Activated CD8-positive, alpha-beta T cell treated with anti-CD3 and anti-CD28 coated beads for 36 hours (primary cell): ENCODE measurements around the gene ARPP21. TPM values are rescaled to one million over a fixed set of nuclear protein-coding genes. Genes with fewer than 3 reads are reported as not detected.

Experiments used
- ATAC-seq: fragments of 200-7000 bp; cut with Tn5 transposase; one replicate; pipeline ENCODE4 v1.10.0; 2021; ENCODE audit warnings: mild to moderate bottlenecking, moderate library complexity
- CTCF ChIA-PET: fragments of 350-600 bp; sonication (Branson Sonifier 250); formaldehyde crosslinking; loops from one replicate; lab custom pipeline; 2021; ENCODE audit warnings: antibody characterized with exemption; lab: Charles Lee
- POLR2A ChIA-PET: fragments of 350-600 bp; sonication (Branson Sonifier 250); formaldehyde crosslinking; loops from one replicate; lab custom pipeline; 2021; ENCODE audit warnings: antibody characterized with exemption; lab: Charles Lee
- DNase-seq: peaks from one replicate; pipeline ENCODE4 v3.0.0-alpha.2; 2020
- H3K27ac Mint-ChIP-seq: one replicate; pipeline ENCODE4 v1.8.0; 2021; ENCODE audit warnings: mild to moderate bottlenecking, mixed read lengths
- H3K27me3 Mint-ChIP-seq: one replicate; pipeline ENCODE4 v1.8.0; 2021; ENCODE audit warnings: mixed read lengths
- H3K36me3 Mint-ChIP-seq: one replicate; pipeline ENCODE4 v1.8.0; 2021; ENCODE audit warnings: low read depth, mixed read lengths
- H3K4me1 Mint-ChIP-seq: one replicate; pipeline ENCODE4 v1.8.0; 2021; ENCODE audit warnings: low read depth, mixed read lengths
- H3K4me3 Mint-ChIP-seq: one replicate; pipeline ENCODE4 v1.8.0; 2021; ENCODE audit warnings: mild to moderate bottlenecking, moderate library complexity, mixed read lengths
- H3K9me3 Mint-ChIP-seq: one replicate; pipeline ENCODE4 v1.8.0; 2021; ENCODE audit warnings: mixed read lengths
- intact Hi-C: fragments of 100-400 bp; cut with micrococcal nuclease; formaldehyde crosslinking; loops from one replicate; pipeline ENCODE4 v1.10.0; 2022
- total RNA-seq, 2 experiments: library from RNA; stranded (reverse); gene quantifications; one replicate each; pipeline ENCODE4 v1.2.3, GENCODE V29; 2021
- TF ChIP-seq, protein P1 (sequence below): fragments of 200-600 bp; IDR thresholded peaks from one replicate; pipeline ENCODE4 v1.8.0; 2022; ENCODE audit warnings: antibody characterized with exemption, mild to moderate bottlenecking

The ARPP21 gene
- total RNA-seq, 2 experiments from 2014 or later: not detected

GRCh38 chr3:35646081-35646480, 6.8 kb downstream of the ARPP21 start:
- H3K36me3 Mint-ChIP-seq: no peaks in the 10 kb centered on the region
- CTCF ChIA-PET: interaction anchor here (1.0 kb wide), 1 partner anchor 17 kb away, joined by 3 read pairs; no protein-coding TSS in a partner anchor

GRCh38 chr3:35647461-35647860, 8.1 kb downstream of the ARPP21 start:
- ChIA-PET CTCF (no interaction called here), POLR2A (no interaction called here)
- intact Hi-C loops: no loop called here
- Mint-ChIP-seq H3K9me3 (no peaks in the 10 kb centered on the region), H3K36me3 (no peaks in the 10 kb centered on the region), H3K27me3 (peaks cover 7% of the 10 kb centered on the region), H3K27ac (no peak overlapping the region), H3K4me3 (no peak overlapping the region), H3K4me1 (no peaks in the 10 kb centered on the region)
- DNase-seq (no peak), ATAC-seq (no peak)
- TF ChIP-seq, protein P1, sequence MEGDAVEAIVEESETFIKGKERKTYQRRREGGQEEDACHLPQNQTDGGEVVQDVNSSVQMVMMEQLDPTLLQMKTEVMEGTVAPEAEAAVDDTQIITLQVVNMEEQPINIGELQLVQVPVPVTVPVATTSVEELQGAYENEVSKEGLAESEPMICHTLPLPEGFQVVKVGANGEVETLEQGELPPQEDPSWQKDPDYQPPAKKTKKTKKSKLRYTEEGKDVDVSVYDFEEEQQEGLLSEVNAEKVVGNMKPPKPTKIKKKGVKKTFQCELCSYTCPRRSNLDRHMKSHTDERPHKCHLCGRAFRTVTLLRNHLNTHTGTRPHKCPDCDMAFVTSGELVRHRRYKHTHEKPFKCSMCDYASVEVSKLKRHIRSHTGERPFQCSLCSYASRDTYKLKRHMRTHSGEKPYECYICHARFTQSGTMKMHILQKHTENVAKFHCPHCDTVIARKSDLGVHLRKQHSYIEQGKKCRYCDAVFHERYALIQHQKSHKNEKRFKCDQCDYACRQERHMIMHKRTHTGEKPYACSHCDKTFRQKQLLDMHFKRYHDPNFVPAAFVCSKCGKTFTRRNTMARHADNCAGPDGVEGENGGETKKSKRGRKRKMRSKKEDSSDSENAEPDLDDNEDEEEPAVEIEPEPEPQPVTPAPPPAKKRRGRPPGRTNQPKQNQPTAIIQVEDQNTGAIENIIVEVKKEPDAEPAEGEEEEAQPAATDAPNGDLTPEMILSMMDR: no peak

More at GRCh38 chr3:35646081-35646480, 6.8 kb downstream of the ARPP21 start:
- no peak for ATAC-seq
- Mint-ChIP-seq H3K27me3 (peaks cover 9% of the 10 kb centered on the region), H3K9me3 (no peaks in the 10 kb centered on the region), H3K4me3 (no peak overlapping the region), H3K4me1 (no peaks in the 10 kb centered on the region), H3K27ac (no peak overlapping the region)
- intact Hi-C loops: no loop called here
- DNase-seq: no peak
- TF ChIP-seq, protein P1: no peak
- POLR2A ChIA-PET: interaction anchor here (0.6 kb wide), 1 partner anchor 74 kb away, joined by 3 read pairs; no protein-coding TSS in a partner anchor

DNA sequence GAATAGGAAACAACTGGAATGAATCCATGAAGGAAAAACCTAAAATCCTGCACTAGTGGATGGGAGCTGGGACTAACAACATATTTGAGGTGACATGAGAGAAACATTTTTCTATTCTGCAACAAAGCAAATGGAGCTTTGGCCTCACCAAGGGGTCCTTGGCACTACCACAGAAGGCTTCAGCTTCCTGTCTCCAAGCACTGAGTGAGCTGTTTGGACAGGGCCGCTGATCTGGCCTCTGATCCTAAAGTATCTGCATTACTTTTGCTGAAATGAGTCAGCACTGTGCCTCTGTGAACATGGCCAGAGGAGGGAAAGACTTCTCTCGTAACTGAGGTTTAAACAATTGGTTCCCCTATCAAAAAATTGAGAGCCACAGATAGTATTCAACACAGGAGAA, 9.0 kb downstream of the ARPP21 start:
- POLR2A ChIA-PET: no interaction called here
- ATAC-seq (no peak), DNase-seq (no peak)
- intact Hi-C loops: no loop called here
- TF ChIP-seq, protein P1: no peak
- no peaks in the 10 kb centered on the region for H3K4me1 Mint-ChIP-seq
- H3K9me3 Mint-ChIP-seq: no peaks in the 10 kb centered on the region
- H3K27ac Mint-ChIP-seq: no peak overlapping the region
- H3K27me3 Mint-ChIP-seq: peaks cover 7% of the 10 kb centered on the region
- CTCF ChIA-PET: no interaction called here
- H3K36me3 Mint-ChIP-seq: no peaks in the 10 kb centered on the region
- no peak overlapping the region for H3K4me3 Mint-ChIP-seq

DNA sequence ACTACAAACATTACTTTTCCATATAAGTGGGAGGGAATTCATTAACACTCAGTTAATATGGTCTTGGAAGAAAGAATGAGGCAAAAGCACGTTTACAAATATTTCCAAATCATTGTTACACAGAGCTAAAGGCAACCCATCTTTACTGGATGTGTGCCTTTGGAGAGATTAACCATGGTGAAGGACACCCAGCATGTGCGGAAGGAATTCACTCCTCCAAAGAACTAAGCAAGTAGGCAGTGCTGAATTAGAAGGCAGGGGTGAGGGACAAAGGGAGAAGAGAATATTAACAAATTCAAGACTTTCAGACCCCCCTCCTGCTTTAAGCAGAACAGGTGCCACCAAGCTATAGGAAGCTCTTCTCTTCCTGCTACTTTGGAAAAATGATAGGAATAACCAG, 10.1 kb downstream of the ARPP21 start:
- ChIA-PET POLR2A (no interaction called here), CTCF (no interaction called here)
- H3K9me3 Mint-ChIP-seq: no peaks in the 10 kb centered on the region
- TF ChIP-seq, protein P1: no peak
- ATAC-seq (no peak), DNase-seq (no peak)
- intact Hi-C loops: no loop called here
- H3K4me3 Mint-ChIP-seq: no peak overlapping the region
- H3K27ac Mint-ChIP-seq: no peak overlapping the region
- H3K36me3 Mint-ChIP-seq: no peaks in the 10 kb centered on the region
- H3K4me1 Mint-ChIP-seq: peaks cover under 1% of the 10 kb centered on the region
- peaks cover 4% of the 10 kb centered on the region for H3K27me3 Mint-ChIP-seq

DNA sequence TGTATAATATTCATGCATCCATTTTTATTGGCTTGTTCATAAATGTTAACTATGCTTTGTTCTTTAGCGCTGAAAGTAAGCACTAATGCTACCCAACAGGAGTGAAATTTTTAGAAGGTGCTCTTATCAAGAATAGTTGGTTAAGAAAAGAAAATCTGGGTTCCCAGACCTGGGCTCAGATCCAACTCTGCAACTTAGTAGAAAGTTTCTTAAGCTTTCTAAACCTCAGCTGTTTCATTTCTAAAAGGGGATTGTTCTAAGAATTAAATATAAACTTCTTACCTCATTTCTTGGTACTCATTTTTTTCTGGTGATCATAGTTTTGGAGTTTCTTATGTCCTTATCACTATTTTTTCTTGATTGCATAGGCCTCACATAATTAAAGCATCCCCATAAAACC, 12.1 kb downstream of the ARPP21 start:
- TF ChIP-seq, protein P1: no peak
- CTCF ChIA-PET: no interaction called here

More for the DNA sequence above, 12.1 kb downstream of the ARPP21 start:
- H3K4me1 Mint-ChIP-seq: peaks cover 2% of the 10 kb centered on the region
- intact Hi-C loops: no loop called here
- POLR2A ChIA-PET: no interaction called here
- no peak overlapping the region for H3K4me3 Mint-ChIP-seq
- H3K9me3 Mint-ChIP-seq: no peaks in the 10 kb centered on the region
- no peak for DNase-seq
- no peak for ATAC-seq
- H3K27ac Mint-ChIP-seq: no peak overlapping the region
- H3K36me3 Mint-ChIP-seq: no peaks in the 10 kb centered on the region
- H3K27me3 Mint-ChIP-seq: peaks cover 3% of the 10 kb centered on the region
